Progenitor cell of endocrine pancreas (in vitro differentiated cells): Measurements from ENCODE around the gene METTL8. TPM values are rescaled to one million over a fixed set of nuclear protein-coding genes. Genes with fewer than 3 reads are reported as not detected.
"Not testable (repeated sequence)": the region's sequence is repeated elsewhere in the genome, so short reads cannot be mapped to it uniquely, and the experiment has no call there.

Source experiments
- DNase-seq: peaks from one replicate; pipeline ENCODE4 v3.0.0; 2021; ENCODE audit warnings: low spot score; ENCODE audit not compliant: unreplicated experiment
- H3K27ac Mint-ChIP-seq: 2 replicates; pipeline ENCODE4 v1.8.0; 2021; ENCODE audit warnings: mild to moderate bottlenecking, moderate library complexity, mixed read lengths
- H3K27me3 Mint-ChIP-seq: 2 replicates; pipeline ENCODE4 v1.8.0; 2021; ENCODE audit warnings: mixed read lengths
- H3K36me3 Mint-ChIP-seq: 2 replicates; pipeline ENCODE4 v1.8.0; 2022; ENCODE audit warnings: mixed read lengths; ENCODE audit not compliant: insufficient read depth
- H3K4me1 Mint-ChIP-seq: 2 replicates; pipeline ENCODE4 v1.8.0; 2021; ENCODE audit warnings: low read depth, mixed read lengths
- H3K4me3 Mint-ChIP-seq: 2 replicates; pipeline ENCODE4 v1.8.0; 2021; ENCODE audit warnings: low read depth, mild to moderate bottlenecking, moderate library complexity, mixed read lengths
- H3K9me3 Mint-ChIP-seq: 2 replicates; pipeline ENCODE4 v1.8.0; 2021; ENCODE audit warnings: low read depth, mixed read lengths
- total RNA-seq: library from RNA; stranded (reverse); gene quantifications from 2 replicates; pipeline ENCODE4 v1.2.1, GENCODE V29; 2021
- TF ChIP-seq, protein P1 (sequence below): fragments of 200-600 bp; sonication (generic); IDR thresholded peaks from one replicate; pipeline ENCODE4 v1.5.0; 2021; ENCODE audit warnings: antibody characterized with exemption, mild to moderate bottlenecking; ENCODE audit not compliant: unreplicated experiment

Gene METTL8
- total RNA-seq, 1 donor from 2014 or later = 26.9 TPM

DNA sequence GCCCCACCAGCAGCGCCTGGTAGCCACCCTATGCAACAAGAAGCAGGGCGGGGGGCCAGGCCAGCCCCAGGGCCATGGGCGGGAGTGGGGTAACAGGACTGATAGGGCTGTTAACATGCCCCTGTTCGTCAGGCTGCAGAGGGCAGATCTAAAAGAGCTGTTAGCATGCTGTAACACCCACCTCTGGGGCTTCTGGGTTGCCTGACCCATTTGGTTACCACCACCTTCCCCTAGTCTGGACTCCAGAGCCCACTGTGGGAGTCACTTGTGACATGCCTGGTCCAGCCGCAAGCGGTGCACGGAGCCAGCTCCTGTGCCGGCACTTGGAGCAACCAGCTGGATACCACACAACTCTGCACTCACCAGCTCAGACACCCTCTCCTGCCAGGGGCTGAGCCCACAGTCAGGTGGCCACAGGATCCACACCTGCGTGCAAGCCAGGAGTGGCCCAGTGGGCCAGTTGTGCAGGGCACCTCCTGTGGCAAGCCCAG is 2.1 kb downstream of the METTL8 start:
- Mint-ChIP-seq H3K36me3 (peaks cover 4% of the 10 kb centered on the region), H3K27ac (peak overlapping the region; percentile 6), H3K27me3 (no peaks in the 10 kb centered on the region), H3K4me1 (peaks cover 18% of the 10 kb centered on the region), H3K4me3 (no peak overlapping the region), H3K9me3 (no peaks in the 10 kb centered on the region)
- DNase-seq = no peak
- TF ChIP-seq, protein P1, sequence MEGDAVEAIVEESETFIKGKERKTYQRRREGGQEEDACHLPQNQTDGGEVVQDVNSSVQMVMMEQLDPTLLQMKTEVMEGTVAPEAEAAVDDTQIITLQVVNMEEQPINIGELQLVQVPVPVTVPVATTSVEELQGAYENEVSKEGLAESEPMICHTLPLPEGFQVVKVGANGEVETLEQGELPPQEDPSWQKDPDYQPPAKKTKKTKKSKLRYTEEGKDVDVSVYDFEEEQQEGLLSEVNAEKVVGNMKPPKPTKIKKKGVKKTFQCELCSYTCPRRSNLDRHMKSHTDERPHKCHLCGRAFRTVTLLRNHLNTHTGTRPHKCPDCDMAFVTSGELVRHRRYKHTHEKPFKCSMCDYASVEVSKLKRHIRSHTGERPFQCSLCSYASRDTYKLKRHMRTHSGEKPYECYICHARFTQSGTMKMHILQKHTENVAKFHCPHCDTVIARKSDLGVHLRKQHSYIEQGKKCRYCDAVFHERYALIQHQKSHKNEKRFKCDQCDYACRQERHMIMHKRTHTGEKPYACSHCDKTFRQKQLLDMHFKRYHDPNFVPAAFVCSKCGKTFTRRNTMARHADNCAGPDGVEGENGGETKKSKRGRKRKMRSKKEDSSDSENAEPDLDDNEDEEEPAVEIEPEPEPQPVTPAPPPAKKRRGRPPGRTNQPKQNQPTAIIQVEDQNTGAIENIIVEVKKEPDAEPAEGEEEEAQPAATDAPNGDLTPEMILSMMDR = no peak

DNA sequence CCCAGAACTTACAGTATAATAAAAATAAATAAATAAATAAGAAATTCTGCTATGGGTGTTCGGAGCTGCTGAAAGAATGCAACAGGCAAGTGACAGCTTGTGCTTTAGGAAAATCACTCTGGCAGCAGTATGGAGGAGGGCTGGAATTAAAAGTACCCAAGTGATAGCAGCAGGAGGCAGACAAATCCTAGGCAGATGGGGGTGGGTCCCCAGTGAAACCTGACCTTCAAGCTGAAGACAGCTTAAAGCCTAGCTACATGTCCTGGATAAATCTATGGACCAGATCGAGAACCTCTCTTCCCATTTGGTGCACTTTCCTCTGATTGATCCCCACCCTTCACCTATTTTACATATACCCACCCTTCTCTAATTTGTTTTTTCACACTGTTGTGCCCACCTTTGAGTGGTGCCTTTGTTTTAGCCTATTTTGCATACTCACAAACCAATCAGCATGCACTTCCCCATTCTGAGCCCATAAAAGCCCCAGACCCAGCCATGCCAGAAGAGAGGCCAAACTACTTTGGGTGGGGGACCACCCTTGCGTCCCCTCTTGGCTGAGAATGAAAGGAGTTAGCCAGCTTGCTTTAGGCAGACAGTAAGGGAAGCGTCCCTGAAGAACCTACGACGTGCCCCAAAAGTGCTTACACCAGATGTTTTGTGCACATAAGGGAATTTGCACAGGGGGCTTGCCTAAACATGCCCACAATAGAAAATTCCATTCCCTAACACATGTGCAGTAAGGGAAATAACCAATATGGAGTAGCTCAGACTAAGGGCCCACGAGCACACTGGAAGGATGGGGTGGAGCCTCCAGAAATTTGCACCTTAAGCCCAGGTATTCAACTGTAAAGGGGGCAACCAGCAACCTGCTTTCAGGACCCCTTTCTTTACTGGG is 3.0 kb downstream of the METTL8 start:
- no peaks in the 10 kb centered on the region for H3K27me3 Mint-ChIP-seq
- no peak overlapping the region for H3K4me3 Mint-ChIP-seq
- TF ChIP-seq, protein P1 = no peak
- DNase-seq = no peak
- peaks cover 18% of the 10 kb centered on the region for H3K4me1 Mint-ChIP-seq
- H3K27ac Mint-ChIP-seq = no peak overlapping the region
- H3K36me3 Mint-ChIP-seq = peaks cover 2% of the 10 kb centered on the region
- H3K9me3 Mint-ChIP-seq = no peaks in the 10 kb centered on the region

DNA sequence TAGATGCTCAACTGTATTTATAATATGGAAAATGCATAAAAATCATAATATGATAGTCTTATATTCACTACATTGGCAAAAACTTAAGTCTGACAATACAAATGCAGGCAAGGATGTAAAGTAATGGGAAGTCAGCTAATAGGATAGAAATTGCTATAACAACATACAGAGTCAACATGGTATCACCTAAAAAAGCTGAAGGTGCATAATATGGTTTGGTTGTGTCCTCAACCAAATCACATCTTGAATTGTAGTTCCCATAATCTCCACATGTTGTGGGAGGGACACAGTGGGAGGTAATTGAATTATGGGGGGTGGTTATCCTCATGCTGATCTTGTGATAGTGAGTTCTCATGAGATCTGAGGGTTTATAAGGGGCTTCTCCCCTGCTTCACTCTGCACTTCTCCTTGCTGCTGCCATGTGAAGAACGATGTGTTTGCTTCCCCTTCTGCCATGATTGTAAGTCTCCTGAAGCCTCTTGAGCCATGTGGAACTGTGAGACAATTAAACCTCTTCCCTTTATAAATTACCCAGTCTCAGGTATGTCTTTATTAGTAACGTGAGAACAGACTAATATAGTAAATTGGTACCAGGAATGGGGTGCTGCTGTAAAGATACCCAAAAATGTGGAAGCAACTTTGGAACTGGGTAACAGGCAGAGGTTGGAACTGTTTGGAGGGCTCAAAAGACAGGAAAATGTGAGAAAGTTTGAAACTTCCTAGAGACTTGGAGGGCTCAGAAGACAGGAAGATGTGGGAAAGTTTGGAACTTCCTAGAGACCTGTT is 10.9 kb downstream of the METTL8 start:
- H3K4me3 Mint-ChIP-seq, H3K27ac Mint-ChIP-seq, DNase-seq, H3K4me1 Mint-ChIP-seq, H3K27me3 Mint-ChIP-seq: not testable (repeated sequence)
- Mint-ChIP-seq H3K36me3 (peaks cover 24% of the 10 kb centered on the region), H3K9me3 (peaks cover 21% of the 10 kb centered on the region)

DNA sequence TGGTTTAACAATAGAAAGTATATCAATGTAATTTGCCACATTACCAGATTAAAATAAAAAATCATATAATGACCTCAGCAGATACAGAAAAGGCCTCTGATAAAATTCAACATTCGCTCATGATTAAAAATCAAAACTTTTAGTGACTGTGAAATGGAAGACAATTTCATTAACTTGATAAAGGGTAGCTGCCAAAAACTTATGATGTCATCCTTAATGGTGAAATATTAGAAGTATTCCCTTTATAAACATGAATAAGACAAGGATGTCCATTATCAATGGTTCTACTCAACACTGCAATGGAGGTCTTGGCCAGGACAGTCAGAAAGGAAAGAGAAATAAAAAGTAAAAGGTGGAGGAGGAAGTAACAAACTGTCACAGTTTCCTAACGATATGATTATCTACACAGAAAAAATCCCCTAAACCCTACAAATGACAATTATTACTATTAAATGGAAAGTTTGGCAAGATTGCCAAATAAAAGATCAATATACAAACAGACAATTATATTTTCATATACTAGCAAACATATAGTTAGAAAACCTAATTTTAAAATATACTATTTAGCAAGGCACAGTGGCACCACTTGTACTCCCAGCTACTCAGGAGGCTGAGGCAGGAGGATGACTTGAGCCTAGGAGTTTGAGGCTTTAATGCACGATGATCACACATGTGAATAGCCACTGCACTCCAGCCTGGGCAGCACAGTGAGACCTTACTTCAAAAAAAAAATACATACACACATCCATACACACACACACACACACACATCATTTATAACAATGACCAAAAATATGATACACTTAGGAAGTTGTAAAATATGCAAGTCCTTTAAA is 12.8 kb downstream of the METTL8 start:
- no peaks in the 10 kb centered on the region for H3K4me1 Mint-ChIP-seq
- H3K36me3 Mint-ChIP-seq = peaks cover 22% of the 10 kb centered on the region
- H3K4me3 Mint-ChIP-seq = no peak overlapping the region
- no peak overlapping the region for H3K27ac Mint-ChIP-seq
- H3K27me3 Mint-ChIP-seq = no peaks in the 10 kb centered on the region
- no peak for DNase-seq
- peaks cover 21% of the 10 kb centered on the region for H3K9me3 Mint-ChIP-seq
- TF ChIP-seq, protein P1 = no peak

DNA sequence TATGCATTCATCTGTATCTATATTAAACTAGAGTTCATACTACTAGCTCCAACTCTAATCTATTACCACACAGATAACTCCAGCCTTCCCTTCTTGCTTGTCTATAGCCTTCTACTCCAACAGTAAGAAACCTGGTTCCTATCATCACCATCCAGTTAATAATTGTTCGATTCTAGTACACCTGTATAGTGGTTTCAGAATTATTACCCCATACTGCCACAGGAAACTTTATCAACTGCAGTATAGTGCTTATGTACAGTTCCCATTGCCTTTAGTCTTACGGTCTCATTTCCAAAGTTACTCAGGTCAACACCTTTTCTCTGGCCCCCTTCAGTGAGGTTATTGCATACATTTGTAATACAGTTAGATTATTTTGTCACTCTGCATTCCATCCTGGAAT is 14.5 kb downstream of the METTL8 start:
- no peaks in the 10 kb centered on the region for H3K4me1 Mint-ChIP-seq
- H3K9me3 Mint-ChIP-seq = peaks cover 9% of the 10 kb centered on the region
- peaks cover 11% of the 10 kb centered on the region for H3K36me3 Mint-ChIP-seq
- TF ChIP-seq, protein P1 = no peak
- H3K27ac Mint-ChIP-seq = no peak overlapping the region
- no peak overlapping the region for H3K4me3 Mint-ChIP-seq
- H3K27me3 Mint-ChIP-seq = no peaks in the 10 kb centered on the region
- DNase-seq = no peak
